ENCODE results near the gene ZDHHC22. TPM values are rescaled to one million over a fixed set of nuclear protein-coding genes. Genes with fewer than 3 reads are reported as not detected.

The ZDHHC22 gene
- total RNA-seq, 1 donor from 2014 or later = not detected

DNA sequence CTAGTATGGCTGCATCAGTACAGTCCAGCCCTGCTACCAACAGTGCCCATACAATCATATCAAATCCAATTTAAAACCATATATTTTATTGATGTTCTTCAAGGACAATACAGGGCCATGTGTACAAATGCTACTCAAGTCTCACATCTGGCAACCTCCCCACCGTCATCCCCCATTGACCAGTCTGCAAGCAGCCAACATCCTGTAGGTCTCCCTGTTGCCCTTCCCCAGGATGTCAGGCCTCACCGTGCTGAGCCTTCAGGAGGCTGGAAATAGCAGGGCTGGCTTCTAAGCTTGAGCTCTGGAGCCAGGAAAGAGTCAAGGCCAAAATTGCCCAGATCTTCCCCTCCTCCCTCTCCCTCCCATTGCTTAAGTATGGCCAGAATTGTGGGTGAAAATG, 10.4 kb downstream of the ZDHHC22 start:
- intact Hi-C loops (cut with micrococcal nuclease) = no loop called here

- intact Hi-C loops (cut with micrococcal nuclease) = no loop called here
Measured at GRCh38 chr14:77130386-77130785, 11.2 kb downstream of the ZDHHC22 start.

DNA sequence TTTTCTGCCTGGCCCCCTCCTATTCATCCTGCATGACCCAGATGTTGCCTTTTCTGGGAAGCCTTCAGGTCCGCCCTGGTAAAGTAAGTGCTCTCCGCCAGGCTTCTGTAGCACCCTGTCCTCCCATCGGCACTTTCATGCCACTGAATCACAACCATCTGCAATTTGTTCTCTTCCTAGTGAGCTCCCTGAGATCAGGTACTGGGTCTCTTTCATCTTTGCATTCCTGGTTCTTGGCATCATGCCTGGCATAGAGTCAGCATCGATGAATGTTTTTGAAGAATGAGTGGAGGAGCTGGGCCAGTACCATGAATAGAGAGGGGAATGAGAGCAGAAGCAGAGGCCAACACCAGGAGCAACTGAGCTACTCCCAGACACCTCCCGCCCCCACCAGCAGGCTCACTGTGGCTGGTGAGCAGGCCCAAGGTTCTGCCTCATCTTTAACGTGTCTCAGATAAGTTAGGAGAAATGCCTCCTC, 13.1 kb downstream of the ZDHHC22 start:
- intact Hi-C loops (cut with micrococcal nuclease) = no loop called here

DNA sequence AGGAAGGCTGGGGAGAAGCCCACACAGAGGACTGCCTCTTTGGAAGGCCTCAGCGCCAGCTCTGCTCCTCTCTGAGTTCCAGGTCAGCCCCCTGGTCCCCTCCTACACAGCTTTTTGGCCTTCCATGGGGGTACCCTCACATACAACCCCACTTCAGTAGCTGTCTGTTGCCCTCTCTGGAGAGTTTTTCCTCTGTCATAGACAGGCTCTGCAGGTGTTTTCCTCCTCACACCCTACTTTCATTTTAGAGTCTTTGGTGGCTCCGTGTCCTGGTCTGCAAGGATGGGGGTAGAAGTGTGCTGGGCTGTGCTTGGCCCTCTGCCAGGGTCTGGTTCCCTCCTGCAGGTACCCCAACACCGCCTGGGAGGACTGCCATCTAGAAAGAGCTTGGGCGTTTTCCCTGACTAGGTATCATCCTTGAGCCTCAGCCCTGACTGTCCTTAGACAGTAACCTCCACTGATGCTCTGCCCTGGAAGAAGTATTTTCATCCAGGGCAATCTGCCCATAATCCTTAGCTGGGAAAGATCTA, 15.1 kb downstream of the ZDHHC22 start:
- intact Hi-C loops (cut with micrococcal nuclease) = no loop called here

DNA sequence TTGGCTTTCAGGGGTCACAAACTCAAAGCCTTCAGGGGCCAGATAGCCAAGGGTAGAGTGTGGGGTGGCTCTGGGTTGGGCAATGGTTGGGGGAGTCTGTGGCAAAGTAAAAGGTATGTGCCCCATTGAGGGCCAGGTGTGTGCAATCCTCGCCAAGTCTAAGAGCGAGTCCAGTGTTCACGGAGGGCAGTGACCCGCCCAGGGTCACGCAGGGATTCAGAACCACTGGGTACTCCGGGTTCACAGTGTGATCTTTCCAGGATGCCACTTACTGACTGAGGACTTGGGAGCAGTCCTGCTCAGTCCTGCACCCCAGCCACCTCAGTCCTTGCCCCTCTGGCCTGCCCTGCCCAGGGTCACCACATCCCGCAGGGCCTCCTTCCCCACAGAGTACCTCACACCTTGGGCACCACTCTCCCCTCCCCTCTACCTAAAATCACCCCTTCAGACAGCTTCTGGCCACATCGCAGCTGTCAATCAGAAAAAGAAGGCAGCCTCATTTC, 15.7 kb downstream of the ZDHHC22 start:
- intact Hi-C loops (cut with micrococcal nuclease) = loop anchor here (1.0 kb wide), 2 partner anchors 28 to 254 kb away; partner anchors contain the start of gene CIPC

GRCh38 chr14:77125281-77125801, 16.2 kb downstream of the ZDHHC22 start:
- intact Hi-C loops (cut with micrococcal nuclease) = loop anchor here (1.0 kb wide), 2 partner anchors 27 to 253 kb away; partner anchors contain the start of gene CIPC

DNA sequence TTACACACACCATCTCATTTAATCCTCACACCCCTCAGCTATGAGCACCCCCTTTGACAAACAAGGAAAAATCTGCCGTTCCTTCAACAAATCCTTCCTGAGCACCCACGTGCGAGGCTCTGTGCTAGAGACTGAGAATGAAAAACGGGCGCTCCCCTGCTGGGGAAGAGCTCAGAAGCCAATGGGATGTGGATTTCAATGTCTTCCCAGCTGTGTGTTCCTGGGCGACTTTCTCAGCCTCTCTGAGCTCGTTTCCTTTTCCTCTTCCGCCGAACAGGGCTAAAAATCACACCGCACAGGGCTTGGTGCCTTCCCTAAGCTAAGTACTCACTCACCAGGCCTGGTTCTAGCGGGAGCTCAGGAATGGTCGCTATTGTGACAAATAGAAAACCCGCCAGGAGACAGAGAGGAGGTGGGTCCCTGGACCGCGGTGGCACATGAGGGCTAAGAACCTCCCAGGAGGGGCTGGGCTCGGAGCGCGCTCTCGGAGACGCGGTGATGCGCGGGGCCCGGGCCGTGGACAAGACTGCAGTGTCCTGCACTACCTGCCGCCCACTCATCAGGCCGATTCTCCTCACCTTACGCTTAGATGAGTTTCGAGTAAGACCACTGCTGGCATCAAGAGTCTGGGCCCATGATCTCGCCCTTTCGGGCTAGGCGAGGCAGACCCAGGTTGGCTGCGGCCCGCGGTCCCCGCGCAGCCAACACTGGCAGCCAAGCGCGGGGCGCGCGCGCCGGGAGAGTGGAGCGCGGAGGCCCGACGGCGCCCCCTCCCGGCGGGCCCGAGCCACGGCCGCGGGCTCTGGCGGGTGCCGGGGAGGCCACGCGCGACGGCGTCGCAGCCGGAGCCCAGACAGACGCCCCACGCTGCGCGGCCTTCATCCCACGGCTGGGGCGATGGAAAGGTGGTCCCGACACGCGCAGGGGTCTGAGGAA, 17.0 kb downstream of the ZDHHC22 start:
- intact Hi-C loops (cut with micrococcal nuclease) = loop anchor here (1.0 kb wide), 2 partner anchors 26 to 252 kb away; partner anchors contain the start of gene CIPC

DNA sequence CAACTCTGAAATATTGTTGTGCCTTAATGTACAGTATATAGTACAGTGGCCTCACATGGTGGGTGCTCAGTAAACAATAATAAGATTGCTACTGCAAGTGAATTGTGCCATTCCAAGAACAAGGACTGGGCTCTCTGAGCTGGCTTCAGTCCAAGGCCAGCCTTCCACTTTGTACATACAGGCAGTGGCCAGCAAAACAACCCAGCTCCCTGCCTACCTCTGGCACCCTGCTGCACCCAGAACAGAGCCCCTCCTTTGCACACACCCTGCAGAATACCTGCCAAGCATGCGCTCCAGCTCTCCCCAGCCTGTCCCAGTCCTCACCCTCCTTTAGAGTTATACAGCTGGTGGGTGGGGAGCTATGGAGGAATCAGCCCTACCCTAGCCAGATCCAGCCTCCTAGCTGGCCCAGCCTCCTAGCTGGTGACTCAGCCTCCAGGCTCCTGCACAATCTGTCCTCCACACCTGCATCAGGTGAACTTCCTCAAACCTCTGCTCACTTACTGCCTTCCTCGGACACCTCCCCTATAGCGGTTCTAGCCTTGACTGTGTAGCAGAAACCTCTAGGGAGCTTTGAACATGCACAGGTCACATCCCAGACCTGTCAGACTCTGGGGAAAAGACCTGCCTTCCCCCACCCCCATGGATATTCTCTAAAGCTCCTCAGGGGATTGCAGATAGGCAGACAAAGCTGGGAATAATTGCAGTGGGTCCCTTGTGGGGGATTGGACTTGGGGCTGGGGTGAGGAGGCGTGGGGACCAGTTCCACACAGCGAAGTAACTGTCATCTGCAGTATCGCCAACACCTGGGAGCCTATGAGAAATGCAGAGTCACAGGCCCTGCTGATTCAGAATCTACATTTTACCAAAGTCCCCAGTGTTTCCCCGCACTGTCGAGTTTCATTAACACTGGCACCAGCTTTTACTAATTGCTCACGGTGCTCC, 17.9 kb downstream of the ZDHHC22 start:
- intact Hi-C loops (cut with micrococcal nuclease) = no loop called here

- intact Hi-C loops (cut with micrococcal nuclease) = no loop called here
Measured at GRCh38 chr14:77122526-77123125, 19.0 kb downstream of the ZDHHC22 start.

DNA sequence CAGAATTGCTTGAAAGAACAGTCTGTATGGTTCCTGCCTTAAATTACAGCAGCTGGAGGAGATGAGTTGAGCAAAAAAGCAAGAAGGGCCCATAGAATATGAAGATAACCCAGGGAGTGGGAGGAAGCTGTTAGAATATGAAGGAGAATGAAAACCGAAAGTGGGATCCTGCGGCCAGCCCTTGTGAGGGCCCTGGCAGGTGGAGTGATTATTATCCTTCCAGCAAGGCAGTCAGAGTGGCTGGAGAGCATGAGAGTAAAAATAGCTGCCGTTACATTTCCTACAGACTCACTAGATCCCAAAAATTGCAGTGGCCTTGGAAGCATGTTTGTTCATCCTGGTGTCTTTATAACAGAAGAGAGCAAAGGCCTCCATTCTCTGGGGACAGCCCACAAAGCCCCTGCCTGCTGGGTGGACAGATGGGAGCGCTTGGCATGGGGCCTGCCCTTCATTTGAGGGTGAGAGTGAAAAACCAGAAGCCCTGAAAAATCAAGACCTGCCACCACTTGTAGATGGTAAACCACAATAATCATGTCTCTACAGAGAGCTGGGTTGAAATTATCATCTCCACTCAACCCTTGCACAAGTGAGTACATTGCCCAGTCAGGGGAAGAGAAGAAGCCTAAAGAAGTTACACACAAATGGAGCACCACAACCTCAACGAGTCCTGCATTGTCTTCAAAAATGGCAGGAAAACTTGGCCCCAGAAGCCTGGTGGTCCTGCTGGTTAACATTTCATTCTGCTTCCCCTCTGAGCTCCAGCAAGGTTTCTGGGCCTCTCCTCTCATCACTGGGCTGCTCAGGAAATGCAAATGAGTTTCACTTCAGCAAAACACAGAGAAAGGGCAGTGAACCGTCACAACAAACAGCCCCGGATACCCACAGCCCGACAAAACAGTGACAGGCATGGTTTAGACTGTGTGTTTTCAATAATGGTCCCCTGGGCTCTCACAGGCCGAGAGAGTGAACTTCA, 20.5 kb downstream of the ZDHHC22 start:
- intact Hi-C loops (cut with micrococcal nuclease) = loop anchor here (1.0 kb wide), 1 partner anchor 23 kb away; the partner anchor contains the start of gene CIPC

- intact Hi-C loops (cut with micrococcal nuclease) = no loop called here
Measured at GRCh38 chr14:77119851-77120250, 21.7 kb downstream of the ZDHHC22 start.

- intact Hi-C loops (cut with micrococcal nuclease) = no loop called here
Measured at GRCh38 chr14:77116172-77116817, 25.3 kb downstream of the ZDHHC22 start.

DNA sequence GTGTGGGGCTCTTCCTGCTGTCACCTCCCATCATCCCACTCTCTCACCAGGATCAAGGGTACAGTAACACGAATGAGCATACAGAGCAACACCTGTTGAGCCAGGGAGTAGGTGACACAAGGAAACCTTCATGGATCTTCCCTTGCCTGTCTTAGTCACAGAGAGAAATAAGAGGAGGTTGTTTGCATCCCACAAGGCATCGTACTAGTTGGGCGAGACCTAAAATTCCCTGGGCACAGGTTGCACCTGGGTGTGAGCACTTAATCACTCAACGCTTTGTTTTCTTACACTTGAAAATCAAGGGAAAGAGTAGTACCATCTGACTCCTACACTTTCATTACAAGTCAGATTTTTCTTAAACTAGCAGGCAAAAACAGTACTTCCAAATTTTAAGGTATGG, 27.0 kb downstream of the ZDHHC22 start:
- intact Hi-C loops (cut with micrococcal nuclease) = no loop called here

DNA sequence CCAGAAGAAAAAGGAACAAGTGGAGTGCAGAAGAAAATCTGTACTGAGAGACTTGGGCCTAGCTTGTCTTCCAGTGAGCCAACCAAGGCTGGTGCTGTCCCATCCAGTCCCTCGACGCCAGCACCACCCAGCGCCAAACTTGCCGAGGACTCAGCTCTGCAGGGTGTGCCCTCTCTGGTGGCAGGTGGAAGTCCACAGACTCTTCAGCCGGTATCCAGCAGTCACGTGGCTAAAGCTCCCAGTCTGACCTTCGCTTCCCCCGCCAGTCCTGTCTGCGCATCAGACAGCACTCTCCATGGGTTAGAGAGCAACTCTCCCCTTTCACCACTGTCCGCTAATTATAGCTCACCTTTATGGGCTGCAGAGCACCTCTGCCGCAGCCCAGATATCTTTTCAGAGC, 27.9 kb downstream of the ZDHHC22 start:
- intact Hi-C loops (cut with micrococcal nuclease) = no loop called here

- intact Hi-C loops (cut with micrococcal nuclease) = no loop called here
Measured at GRCh38 chr14:77111021-77111420, 30.6 kb downstream of the ZDHHC22 start.

- intact Hi-C loops (cut with micrococcal nuclease) = no loop called here
Measured at GRCh38 chr14:77110286-77110685, 31.3 kb downstream of the ZDHHC22 start.

DNA sequence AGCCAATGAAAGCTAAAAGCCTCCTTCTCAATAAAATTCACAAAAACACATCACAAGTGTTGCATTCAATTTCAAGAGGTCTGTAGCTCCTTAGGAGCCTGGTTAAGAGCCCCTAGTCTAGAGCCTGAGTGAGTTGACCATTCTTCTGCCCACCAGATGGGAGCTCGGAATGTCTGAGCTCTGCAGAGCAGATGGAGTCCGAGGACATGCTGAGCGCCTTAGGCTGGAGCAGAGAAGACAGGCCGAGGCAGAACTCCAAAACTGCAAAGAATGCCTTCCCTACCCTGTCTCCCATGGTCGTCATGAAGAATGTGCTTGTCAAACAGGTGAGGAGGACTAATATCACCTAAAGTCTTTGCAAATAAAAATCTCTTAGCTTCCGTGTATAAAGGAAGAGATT, 31.9 kb downstream of the ZDHHC22 start:
- intact Hi-C loops (cut with micrococcal nuclease) = no loop called here

DNA sequence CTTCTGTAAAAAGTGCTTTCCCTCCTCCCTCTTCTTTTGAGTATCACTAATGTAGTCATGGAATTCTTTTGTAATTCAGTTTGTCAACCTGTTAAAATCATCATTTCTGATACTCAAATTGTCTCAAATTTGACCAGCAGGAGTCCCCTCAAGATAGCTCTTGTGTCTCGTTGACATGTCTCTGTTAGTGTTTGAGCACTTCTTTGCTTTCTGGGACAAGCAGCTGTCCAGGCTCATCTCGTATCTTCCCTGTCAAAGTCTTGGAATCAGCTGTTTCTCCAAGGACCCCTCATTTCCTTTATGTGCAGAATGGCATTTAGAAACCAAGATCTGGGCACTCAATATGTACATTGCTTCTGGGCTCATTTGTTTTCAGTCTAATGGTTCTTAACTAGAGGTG, 32.8 kb downstream of the ZDHHC22 start:
- intact Hi-C loops (cut with micrococcal nuclease) = no loop called here

- intact Hi-C loops (cut with micrococcal nuclease) = no loop called here
Measured at GRCh38 chr14:77107228-77107627, 34.4 kb downstream of the ZDHHC22 start.
